K562 (cell line): ENCODE results near the gene HAPLN2. TPM values are rescaled to one million over a fixed set of nuclear protein-coding genes. Genes with fewer than 3 reads are reported as not detected.

Experiments
- ATAC-seq: fragments of 200-7000 bp; cut with Tn5 transposase; 3 replicates; pipeline ENCODE4 v1.9.1; 2020; ENCODE audit warnings: moderate library complexity
- BruUV-seq: library from RNA; stranded (reverse); fragments of 400-500 nt; replicated peaks from 2 replicates; lab custom pipeline; 2021; lab: Mats Ljungman, UMichigan
- CTCF ChIA-PET: fragments of 300-600 bp; formaldehyde crosslinking; extraction: SDS; loops from one replicate; lab custom pipeline; 2021; ENCODE audit warnings: low intra/inter-chr PET ratio; lab: Yijun Ruan, JAX
- POLR2A ChIA-PET: fragments of 300-600, 350-650 bp; sonication (Branson Sonifier 250); formaldehyde crosslinking; extraction: SDS; loops from one replicate; lab custom pipeline; 2021; ENCODE audit warnings: antibody characterized with exemption, inconsistent platforms; lab: Yijun Ruan, JAX
- DNase-seq, 4 experiments: peaks; one replicate each; pipeline versions ENCODE4 v3.0.0 to v3.0.0-alpha.2; 2011 to 2018; ENCODE audit warnings: low spot score in 3 of 4, mixed read lengths in 3 of 4; ENCODE audit errors: extremely low read depth in 1 of 4
- FAIRE-seq: peaks from 2 replicates; lab custom pipeline; 2011; peaks lifted over from hg19 to GRCh38; lab: Jason Lieb, UNC
- H2AFZ ChIP-seq: 2 replicates; pipeline ENCODE4 v1.6.0; 2011; ENCODE audit warnings: low read depth, low read length, control low read depth, inconsistent platforms
- H3K27ac ChIP-seq: fragments of 200-600 bp; 3 replicates; pipeline ENCODE4 v1.8.0; 2011; ENCODE audit warnings: low read depth, mild to moderate bottlenecking, control low read depth, inconsistent platforms, low read length, moderate library complexity, mixed read lengths; ENCODE audit errors: extremely low read depth
- H3K27me3 ChIP-seq, 2 experiments: fragments of 300-600 bp in 1 of 2; 2 replicates in 1 of 2; 3 replicates in 1 of 2; pipeline versions ENCODE4 v1.6.0 to v1.8.0; 2011; ENCODE audit warnings: inconsistent platforms in 2 of 2, low read length in 2 of 2, mild to moderate bottlenecking in 1 of 2, mixed read lengths in 1 of 2, moderate library complexity in 1 of 2; ENCODE audit not compliant: control insufficient read depth in 2 of 2, insufficient read depth in 2 of 2
- H3K36me3 ChIP-seq: fragments of 300-600 bp; 3 replicates; pipeline ENCODE4 v1.8.0; 2011; ENCODE audit warnings: mild to moderate bottlenecking, low read length, inconsistent platforms; ENCODE audit not compliant: control insufficient read depth, insufficient read depth
- H3K4me1 ChIP-seq, 2 experiments: fragments of 200-600 bp in 1 of 2; replicated peaks in 1 of 2; 2 replicates in 1 of 2; 3 replicates in 1 of 2; pipeline versions ENCODE4 v1.5.1 to v1.8.0; 2011; ENCODE audit warnings: inconsistent platforms in 2 of 2, low read length in 2 of 2, mild to moderate bottlenecking in 1 of 2, mixed read lengths in 1 of 2, moderate library complexity in 1 of 2; ENCODE audit not compliant: control insufficient read depth in 2 of 2, insufficient read depth in 2 of 2
- H3K4me2 ChIP-seq: 2 replicates; pipeline ENCODE4 v1.6.1; 2011; ENCODE audit warnings: low read length, control low read depth, inconsistent platforms, mixed read lengths; ENCODE audit not compliant: insufficient read depth
- H3K4me3 ChIP-seq: fragments of 200-600 bp; sonication (generic), shearing (Covaris generic); 2 replicates; pipeline ENCODE4 v1.5.1; 2016; ENCODE audit warnings: control low read depth, inconsistent platforms
- H3K79me2 ChIP-seq: fragments of 200-600 bp; 3 replicates; pipeline ENCODE4 v1.8.0; 2011; ENCODE audit warnings: low read length, inconsistent platforms; ENCODE audit not compliant: control insufficient read depth, insufficient read depth
- H3K9ac ChIP-seq, 2 experiments: 2 replicates each; pipeline versions ENCODE4 v1.6.0 to v1.6.1; 2011; ENCODE audit warnings: low read depth in 2 of 2, low read length in 2 of 2, control low read depth in 1 of 2, inconsistent platforms in 1 of 2, mild to moderate bottlenecking in 1 of 2, mixed read lengths in 1 of 2; ENCODE audit not compliant: insufficient read depth in 1 of 2
- H3K9me1 ChIP-seq: one replicate; pipeline ENCODE4 v1.6.0; 2011; ENCODE audit warnings: inconsistent platforms, mild to moderate bottlenecking, low read length, moderate library complexity; ENCODE audit not compliant: control insufficient read depth, insufficient read depth
- H3K9me3 ChIP-seq: replicated peaks from 2 replicates; pipeline ENCODE4 v1.5.1; 2011; ENCODE audit warnings: low read depth, low read length, inconsistent platforms; ENCODE audit not compliant: control insufficient read depth, insufficient read depth
- H4K20me1 ChIP-seq: replicated peaks from 2 replicates; pipeline ENCODE4 v1.6.1; 2011; ENCODE audit warnings: low read length, inconsistent platforms, mixed read lengths; ENCODE audit not compliant: control insufficient read depth, insufficient read depth
- HES1 ChIP-seq: fragments of 450-650 bp; IDR thresholded peaks from 2 replicates; pipeline ENCODE4 v1.6.1; 2016; ENCODE audit warnings: low read depth, mild to moderate bottlenecking, moderate library complexity
- MYC ChIP-seq, 2 experiments: fragments of 250-450 bp in 1 of 2; sonication (Bioruptor Pico) in 1 of 2; IDR thresholded peaks; 2 replicates each; pipeline versions ENCODE4 v1.5.1 to v1.6.1; 2012 to 2021; ENCODE audit warnings: low read depth in 2 of 2, borderline replicate concordance in 1 of 2, improper control_type of control experiment in 1 of 2, low read length in 1 of 2, mild to moderate bottlenecking in 1 of 2, moderate library complexity in 1 of 2
- TFAP4 ChIP-seq: sonication (generic); formaldehyde crosslinking; IDR thresholded peaks from 2 replicates; pipeline ENCODE4 v1.8.0; 2022; ENCODE audit warnings: missing genetic modification reagents, mild to moderate bottlenecking, moderate library complexity, borderline replicate concordance
- U2AF1 ChIP-seq: fragments of 200-400 bp; formaldehyde crosslinking; optimal IDR thresholded peaks from 2 replicates; pipeline ENCODE3; 2017; ENCODE audit warnings: mild to moderate bottlenecking, low read depth, low read length, moderate library complexity
- YY1 ChIP-seq, 3 experiments: IDR thresholded peaks; 2 replicates each; pipeline ENCODE4 v1.6.1; 2011; ENCODE audit warnings: low read length in 2 of 3, mild to moderate bottlenecking in 2 of 3, moderate library complexity in 2 of 3, borderline replicate concordance in 1 of 3, control low read depth in 1 of 3, low read depth in 1 of 3; ENCODE audit not compliant: insufficient read depth in 3 of 3, insufficient replicate concordance in 2 of 3, control insufficient read depth in 1 of 3, insufficient read length in 1 of 3; ENCODE audit errors: extremely low read depth in 1 of 3
- ZFX ChIP-seq: sonication (generic); formaldehyde crosslinking; IDR thresholded peaks from 2 replicates; pipeline ENCODE4 v1.8.0; 2022; ENCODE audit warnings: mild to moderate bottlenecking, missing genetic modification reagents, moderate library complexity
- WGBS: fragments of 100-300 bp; shearing (Covaris generic); methylation state at CpG from one replicate; pipeline ENCODE4 v1.1.6; 2016; ENCODE audit warnings: low coverage, mixed read lengths; ENCODE audit not compliant: insufficient coverage; ENCODE audit errors: missing lambda C conversion rate; 5-methylcytosine and 5-hydroxymethylcytosine counted together
- in situ Hi-C: fragments of 300-500 bp; cut with MboI; formaldehyde crosslinking; loops from 4 replicates; pipeline ENCODE4 v1.15.0; 2018; ENCODE audit warnings: inconsistent platforms, mixed read lengths
- intact Hi-C: fragments of 100-400 bp; cut with micrococcal nuclease; formaldehyde crosslinking; loops from 2 replicates; pipeline ENCODE4 v1.14.2; 2022
- polyA plus RNA-seq, 8 experiments: library from polyadenylated mRNA; depleted of rRNA in 4 of 8; stranded (reverse) in 5 of 8; unstranded in 3 of 8; fragments of >200 nt; fragmentation: Nextera tagmentation in 2 of 8; fragmentation: Illumina TruSeq in 1 of 8; extraction: Ambion mirVana in 2 of 8; extraction: Trizol in 1 of 8; gene quantifications; 2 replicates each; pipeline versions ENCODE4 v1.2.1 to v1.2.3, GENCODE V29; 2011 to 2014; ENCODE audit warnings: inconsistent platforms in 1 of 8, missing spikeins in 1 of 8
- total RNA-seq, 7 experiments: library from RNA; depleted of rRNA in 6 of 7; stranded (reverse); fragments of >200 nt in 6 of 7; fragmentation: Illumina TruSeq in 2 of 7; extraction: Trizol in 2 of 7; gene quantifications; 2 replicates each; pipeline versions ENCODE4 v1.2.1 to v1.2.3, GENCODE V29; 2011 to 2021; ENCODE audit warnings: low replicate concordance in 1 of 7
- TF ChIP-seq, protein P1 (sequence below): fragments of 450-650 bp; IDR thresholded peaks from 2 replicates; pipeline ENCODE4 v1.6.1; 2017; ENCODE audit warnings: antibody characterized with exemption, mild to moderate bottlenecking
- TF ChIP-seq, protein P2 (sequence below): sonication (generic); formaldehyde crosslinking; IDR thresholded peaks from 2 replicates; pipeline ENCODE4 v1.9.0; 2022; ENCODE audit warnings: mild to moderate bottlenecking, missing genetic modification reagents

The HAPLN2 gene
- total and polyA plus RNA-seq, 9 of the 15 experiments (the other 6 are each of a cell fraction or from before 2014, with no cell fraction given) = 0.14 to 5.2 (median 3.8) TPM; not detected in 4

DNA sequence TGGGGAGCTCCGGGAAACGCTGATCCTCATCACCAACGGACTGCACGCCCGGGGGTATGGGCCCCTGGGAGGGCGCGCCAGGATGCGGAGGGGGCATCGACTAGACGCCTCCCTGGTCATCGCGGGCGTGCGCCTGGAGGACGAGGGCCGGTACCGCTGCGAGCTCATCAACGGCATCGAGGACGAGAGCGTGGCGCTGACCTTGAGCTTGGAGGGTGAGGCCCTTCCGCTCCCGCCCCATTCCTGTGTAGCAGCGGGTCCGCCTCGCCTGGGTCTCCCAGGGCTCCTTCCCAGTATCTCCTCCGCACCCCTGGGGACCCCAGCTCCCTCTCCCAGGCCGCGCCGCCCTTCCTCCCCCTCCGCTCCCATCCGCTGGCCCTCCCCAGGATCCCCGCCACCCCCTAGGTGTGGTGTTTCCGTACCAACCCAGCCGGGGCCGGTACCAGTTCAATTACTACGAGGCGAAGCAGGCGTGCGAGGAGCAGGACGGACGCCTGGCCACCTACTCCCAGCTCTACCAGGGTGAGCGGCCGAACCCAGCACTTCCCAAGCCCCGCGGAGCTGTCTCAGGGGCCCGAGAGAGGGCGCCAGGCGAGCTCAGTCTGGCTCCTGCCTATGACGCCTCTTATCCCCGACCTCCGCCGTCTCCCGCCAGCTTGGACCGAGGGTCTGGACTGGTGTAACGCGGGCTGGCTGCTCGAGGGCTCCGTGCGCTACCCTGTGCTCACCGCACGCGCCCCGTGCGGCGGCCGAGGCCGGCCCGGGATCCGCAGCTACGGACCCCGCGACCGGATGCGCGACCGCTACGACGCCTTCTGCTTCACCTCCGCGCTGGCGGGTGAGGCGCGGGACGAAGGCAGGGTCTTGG is 5.0 kb downstream of the HAPLN2 start (continued):
- TF ChIP-seq, protein P1, sequence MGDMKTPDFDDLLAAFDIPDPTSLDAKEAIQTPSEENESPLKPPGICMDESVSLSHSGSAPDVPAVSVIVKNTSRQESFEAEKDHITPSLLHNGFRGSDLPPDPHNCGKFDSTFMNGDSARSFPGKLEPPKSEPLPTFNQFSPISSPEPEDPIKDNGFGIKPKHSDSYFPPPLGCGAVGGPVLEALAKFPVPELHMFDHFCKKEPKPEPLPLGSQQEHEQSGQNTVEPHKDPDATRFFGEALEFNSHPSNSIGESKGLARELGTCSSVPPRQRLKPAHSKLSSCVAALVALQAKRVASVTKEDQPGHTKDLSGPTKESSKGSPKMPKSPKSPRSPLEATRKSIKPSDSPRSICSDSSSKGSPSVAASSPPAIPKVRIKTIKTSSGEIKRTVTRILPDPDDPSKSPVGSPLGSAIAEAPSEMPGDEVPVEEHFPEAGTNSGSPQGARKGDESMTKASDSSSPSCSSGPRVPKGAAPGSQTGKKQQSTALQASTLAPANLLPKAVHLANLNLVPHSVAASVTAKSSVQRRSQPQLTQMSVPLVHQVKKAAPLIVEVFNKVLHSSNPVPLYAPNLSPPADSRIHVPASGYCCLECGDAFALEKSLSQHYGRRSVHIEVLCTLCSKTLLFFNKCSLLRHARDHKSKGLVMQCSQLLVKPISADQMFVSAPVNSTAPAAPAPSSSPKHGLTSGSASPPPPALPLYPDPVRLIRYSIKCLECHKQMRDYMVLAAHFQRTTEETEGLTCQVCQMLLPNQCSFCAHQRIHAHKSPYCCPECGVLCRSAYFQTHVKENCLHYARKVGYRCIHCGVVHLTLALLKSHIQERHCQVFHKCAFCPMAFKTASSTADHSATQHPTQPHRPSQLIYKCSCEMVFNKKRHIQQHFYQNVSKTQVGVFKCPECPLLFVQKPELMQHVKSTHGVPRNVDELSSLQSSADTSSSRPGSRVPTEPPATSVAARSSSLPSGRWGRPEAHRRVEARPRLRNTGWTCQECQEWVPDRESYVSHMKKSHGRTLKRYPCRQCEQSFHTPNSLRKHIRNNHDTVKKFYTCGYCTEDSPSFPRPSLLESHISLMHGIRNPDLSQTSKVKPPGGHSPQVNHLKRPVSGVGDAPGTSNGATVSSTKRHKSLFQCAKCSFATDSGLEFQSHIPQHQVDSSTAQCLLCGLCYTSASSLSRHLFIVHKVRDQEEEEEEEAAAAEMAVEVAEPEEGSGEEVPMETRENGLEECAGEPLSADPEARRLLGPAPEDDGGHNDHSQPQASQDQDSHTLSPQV = peak; percentile 84

DNA sequence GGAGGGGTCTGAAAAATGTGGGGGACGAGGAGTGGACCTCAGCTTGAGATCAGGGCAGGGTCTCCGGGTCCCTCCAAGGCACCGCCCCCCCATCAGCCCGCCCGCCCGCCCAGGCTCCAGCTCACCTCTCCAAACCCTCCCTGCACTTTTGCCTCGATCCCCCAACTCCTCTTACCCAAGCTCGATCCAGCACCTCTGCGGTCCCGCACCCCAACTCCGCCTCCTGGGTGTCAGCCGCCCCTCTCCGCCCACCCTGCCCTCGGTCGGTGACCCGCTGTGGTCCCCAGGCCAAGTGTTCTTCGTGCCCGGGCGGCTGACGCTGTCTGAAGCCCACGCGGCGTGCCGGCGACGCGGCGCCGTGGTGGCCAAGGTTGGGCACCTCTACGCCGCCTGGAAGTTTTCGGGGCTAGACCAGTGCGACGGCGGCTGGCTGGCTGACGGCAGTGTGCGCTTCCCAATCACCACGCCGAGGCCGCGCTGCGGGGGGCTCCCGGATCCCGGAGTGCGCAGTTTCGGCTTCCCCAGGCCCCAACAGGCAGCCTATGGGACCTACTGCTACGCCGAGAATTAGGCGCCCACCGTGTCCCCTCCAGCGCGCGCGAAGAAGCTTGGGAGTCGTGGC is 5.7 kb downstream of the HAPLN2 start:
- H3K4me1 ChIP-seq = peaks cover 0 to 25% of the 10 kb centered on the region in 2 experiments; a peak in 4 of 5 replicates
- no peaks in the 10 kb centered on the region for H3K9me3 ChIP-seq
- peak; percentile 35 to 60 (median 46) for DNase-seq
- FAIRE-seq = no peak
- in situ Hi-C loops = no loop called here
- WGBS = 1% methylated on average over 51 of the region's 55 CpGs
- no peaks in the 10 kb centered on the region; a peak in 1 of 5 replicates for H3K27me3 ChIP-seq
- H3K36me3 ChIP-seq = no peaks in the 10 kb centered on the region
- peak; percentile 52 for ATAC-seq
- H3K4me3 ChIP-seq = peak overlapping the region; percentile 52
- peak overlapping the region; percentile 75 to 96 for H3K9ac ChIP-seq
- peak overlapping the region; percentile 71 for H3K27ac ChIP-seq
- no peaks in the 10 kb centered on the region for H3K79me2 ChIP-seq
- CTCF ChIA-PET = interaction anchor here (0.6 to 4.0 kb wide), 6 partner anchors 18 to 1410 kb away, joined by 3 to 58 read pairs (median 10); partner anchors contain the start of gene NES
- H3K4me2 ChIP-seq = peak overlapping the region; percentile 85
- H4K20me1 ChIP-seq = peaks cover 4% of the 10 kb centered on the region; the same call in 1 of the 2 replicates
- H3K9me1 ChIP-seq = no peaks in the 10 kb centered on the region
- POLR2A ChIA-PET = interaction anchor here (0.6 to 2.0 kb wide), 11 partner anchors 10 to 280 kb away, joined by 3 to 14 read pairs (median 4); no protein-coding TSS in a partner anchor
- intact Hi-C loops = loop anchor here (1.0 to 5.0 kb wide), 2 partner anchors 35 to 102 kb away; partner anchors contain the start of genes ISG20L2 and METTL25B
- H2AFZ ChIP-seq = peak overlapping the region; percentile 98
- BruUV-seq = no TSS peak
- TF ChIP-seq TFAP4 (CRISPR knock-in tag) = 0 out of 2 replicates have a peak, but pooled peaks have one; percentile 10
- TF ChIP-seq, protein P2, sequence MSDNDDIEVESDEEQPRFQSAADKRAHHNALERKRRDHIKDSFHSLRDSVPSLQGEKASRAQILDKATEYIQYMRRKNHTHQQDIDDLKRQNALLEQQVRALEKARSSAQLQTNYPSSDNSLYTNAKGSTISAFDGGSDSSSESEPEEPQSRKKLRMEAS = 0 out of 2 replicates have a peak, but pooled peaks have one; percentile 29
- no peak for TF ChIP-seq HES1
- peak in 1 of 3 experiments; percentile 6 for TF ChIP-seq YY1 (IDR thresholded peaks at IDR 0.05; ENCODE audit: borderline replicate concordance in 1 of 3, control insufficient read depth in 1 of 3, extremely low read depth in 1 of 3, insufficient read depth in 3 of 3, insufficient read length in 1 of 3, insufficient replicate concordance in 2 of 3, low read depth in 1 of 3, low read length in 2 of 3)
- TF ChIP-seq MYC (IDR thresholded peaks at IDR 0.05; ENCODE audit: low read depth, low read length) = no peak
- 0 out of 2 replicates have a peak, but pooled peaks have one; percentile 27 for TF ChIP-seq MYC (CRISPR knock-in tag; IDR thresholded peaks at IDR 0.05; ENCODE audit: borderline replicate concordance, low read depth)
- TF ChIP-seq U2AF1 = peak; percentile 63
- peak; percentile 53 for TF ChIP-seq ZFX
